Renal cortex interstitium (tissue), 11 donors: ENCODE data around the gene CACNA1C. TPM values are rescaled to one million over a fixed set of nuclear protein-coding genes. Genes with fewer than 3 reads are reported as not detected.

ENCODE experiments used
- DNase-seq, 11 donors: peaks; one replicate each; pipeline ENCODE4 v3.0.0-alpha.2; 2013; ENCODE audit warnings: low read depth in 9 of 11, low spot score in 4 of 11; ENCODE audit errors: extremely low read depth in 1 of 11
- polyA plus RNA-seq, 3 donors: library from polyadenylated mRNA; unstranded; fragments of 120-200 nt; gene quantifications; one replicate each; pipeline ENCODE4 v1.2.1, GENCODE V29; 2013; ENCODE audit not compliant: insufficient read length in 3 of 3

Gene CACNA1C
- polyA plus RNA-seq, 3 donors, result 7.2 to 13.1 (median 7.8) TPM

DNA sequence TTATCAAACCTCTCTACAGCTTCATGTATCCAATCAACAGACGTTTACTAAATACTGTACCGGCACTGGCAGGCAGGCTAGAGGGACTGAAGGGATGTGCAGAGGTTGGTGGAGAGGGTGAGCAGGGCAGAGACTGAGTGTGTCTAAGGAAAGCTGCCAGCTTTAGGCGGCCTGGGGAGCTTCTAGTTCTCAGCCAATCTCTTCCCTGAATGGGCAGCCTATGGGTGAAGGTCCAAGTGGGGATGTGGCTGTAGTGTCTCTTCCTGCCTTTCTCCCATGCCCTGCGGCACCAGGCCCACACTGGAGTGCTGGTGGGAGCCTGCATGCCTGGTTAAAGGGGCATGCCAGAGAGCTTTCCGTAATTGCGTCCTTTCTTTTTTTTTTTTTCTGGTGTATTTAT, 239.8 kb downstream of the CACNA1C start:
- no peak for DNase-seq

GRCh38 chr12:2294651-2295475, 242.1 kb downstream of the CACNA1C start:
- DNase-seq, result no peak

- DNase-seq, result no peak
Observed at GRCh38 chr12:2295941-2296461, 243.2 kb downstream of the CACNA1C start.

DNA sequence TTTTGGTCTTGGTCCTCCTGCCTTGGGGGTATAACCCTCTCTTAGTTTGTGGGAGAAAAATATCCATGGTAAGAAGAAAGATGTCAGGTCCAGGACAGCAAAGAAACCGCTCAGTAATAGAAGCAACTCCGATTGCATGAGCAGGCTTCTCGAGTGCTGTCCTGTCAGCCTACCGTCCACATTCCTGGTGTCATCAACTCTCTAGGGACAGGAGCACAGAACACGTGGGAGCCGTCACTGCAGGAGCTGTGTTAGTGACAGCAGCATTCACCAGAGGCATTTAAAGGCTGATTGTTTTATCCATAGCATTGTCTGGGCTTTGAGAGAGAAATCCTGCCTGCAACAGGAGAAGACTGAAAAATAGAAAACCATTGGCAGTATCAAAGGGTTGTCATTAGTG, 244.2 kb downstream of the CACNA1C start:
- DNase-seq, result no peak

GRCh38 chr12:2297658-2298057, 244.9 kb downstream of the CACNA1C start:
- no peak for DNase-seq

GRCh38 chr12:2298556-2299200, 245.9 kb downstream of the CACNA1C start:
- no peak for DNase-seq

DNA sequence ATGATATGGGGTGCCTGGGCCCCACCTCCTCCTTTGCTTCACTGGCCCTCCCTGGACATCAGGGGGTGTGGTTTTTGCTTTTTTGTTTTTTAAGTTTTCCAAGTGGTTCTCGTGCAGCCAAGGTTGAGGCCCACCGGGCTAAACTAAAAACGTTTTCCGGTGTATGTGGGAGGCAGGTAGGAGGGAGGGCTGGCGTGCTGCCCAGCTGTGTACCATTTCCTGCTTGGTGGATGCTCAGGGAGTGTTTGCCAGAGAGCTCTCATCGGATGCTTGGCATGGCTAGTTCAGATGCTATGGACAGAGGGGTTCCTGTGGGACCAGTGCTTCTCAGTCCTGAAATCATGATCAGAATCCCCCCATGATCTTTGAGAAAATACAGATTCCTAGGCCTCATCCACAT, 246.4 kb downstream of the CACNA1C start:
- DNase-seq, result peak in 3 of 11 donors; percentile 47 to 59 (median 58)

GRCh38 chr12:2300168-2300567, 247.4 kb downstream of the CACNA1C start:
- DNase-seq, result no peak

- DNase-seq, result no peak
Observed at GRCh38 chr12:2300886-2301285, 248.1 kb downstream of the CACNA1C start.

DNA sequence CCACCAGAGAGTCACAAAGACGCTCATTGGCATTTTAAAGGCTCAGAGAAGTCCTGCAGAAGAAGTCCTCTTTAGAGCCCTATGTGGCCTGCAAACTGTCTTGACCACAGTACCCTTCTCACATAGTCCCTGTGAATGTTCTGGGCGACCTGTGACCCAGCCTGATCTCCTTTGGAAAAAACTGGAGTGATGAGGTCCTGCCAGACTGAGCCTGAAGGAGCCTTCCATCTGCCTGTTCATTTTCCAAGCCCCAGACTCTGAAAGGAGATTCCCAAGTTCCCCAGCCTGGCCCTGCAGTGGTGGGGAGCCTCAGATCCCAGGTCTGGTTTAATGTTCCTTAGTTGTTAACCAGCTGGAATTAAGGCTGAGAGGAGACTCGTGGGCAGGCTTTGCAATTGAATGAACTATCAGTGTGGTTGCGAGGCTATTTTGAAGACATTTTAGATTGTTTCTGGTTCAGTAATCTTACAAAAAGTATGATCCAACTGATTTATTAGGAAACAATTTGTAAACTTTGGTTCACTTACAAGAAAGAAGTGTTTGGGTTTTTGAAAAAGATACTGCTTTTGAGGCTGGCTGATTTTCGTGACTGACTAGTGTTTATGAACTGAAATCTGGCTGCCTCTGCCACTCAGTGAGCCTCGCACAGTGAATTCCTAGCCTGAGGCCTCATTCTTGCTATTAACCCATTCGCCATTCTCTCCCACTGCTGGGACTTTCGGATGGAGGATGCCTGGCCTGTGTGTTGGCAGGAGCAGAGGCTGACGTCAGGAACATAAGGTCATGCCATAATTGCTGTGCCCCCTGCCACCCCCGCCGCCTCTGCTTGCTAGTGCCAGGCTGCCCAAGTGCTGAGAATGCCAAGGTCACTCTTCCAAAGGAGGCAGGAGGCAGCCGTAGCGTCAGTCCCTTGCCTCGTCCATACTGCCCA, 249.0 kb downstream of the CACNA1C start:
- no peak for DNase-seq

- DNase-seq, result no peak
Observed at GRCh38 chr12:2302711-2303580, 250.2 kb downstream of the CACNA1C start.

GRCh38 chr12:2304223-2304622, 251.4 kb downstream of the CACNA1C start:
- DNase-seq, result no peak

DNA sequence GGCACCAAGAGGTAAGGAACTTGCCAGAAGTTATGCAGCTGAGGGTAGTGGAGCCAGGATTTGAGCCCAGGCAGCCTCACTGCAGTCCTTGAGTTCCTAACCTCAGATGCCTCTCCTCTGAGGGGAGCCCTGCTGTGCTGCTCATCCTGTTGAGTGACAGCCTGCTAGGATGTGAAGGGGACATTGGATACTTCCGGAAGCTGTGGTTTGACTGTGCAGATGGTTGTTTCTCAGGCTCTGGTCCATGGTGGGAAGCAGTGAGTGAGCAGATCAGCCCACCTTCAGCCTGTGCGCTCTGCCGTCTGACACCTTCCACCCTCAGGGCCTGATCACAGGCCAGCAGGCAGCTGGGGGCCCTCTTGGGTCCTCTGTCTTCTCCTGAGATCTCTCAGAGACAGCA, 253.2 kb downstream of the CACNA1C start:
- DNase-seq, result no peak

DNA sequence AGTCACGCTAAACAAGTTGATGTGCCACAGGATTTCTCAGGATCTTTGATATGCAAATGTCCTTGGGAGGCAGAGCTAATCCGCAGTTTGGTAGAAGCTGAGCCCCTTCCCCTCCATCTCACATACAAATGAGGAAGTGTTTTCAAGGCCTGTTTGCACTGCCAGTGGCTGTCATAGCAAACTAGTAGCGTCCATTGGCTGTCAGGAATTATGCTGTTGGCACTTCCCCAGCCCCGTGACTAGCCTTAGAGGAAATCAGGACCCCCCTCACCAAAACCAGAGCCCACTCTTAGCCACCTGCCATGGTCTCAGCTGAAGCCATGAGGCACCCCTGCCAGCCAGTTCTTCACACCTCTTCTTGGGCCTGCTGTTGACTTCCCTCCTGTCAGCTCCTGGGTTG, 253.9 kb downstream of the CACNA1C start:
- no peak for DNase-seq

DNA sequence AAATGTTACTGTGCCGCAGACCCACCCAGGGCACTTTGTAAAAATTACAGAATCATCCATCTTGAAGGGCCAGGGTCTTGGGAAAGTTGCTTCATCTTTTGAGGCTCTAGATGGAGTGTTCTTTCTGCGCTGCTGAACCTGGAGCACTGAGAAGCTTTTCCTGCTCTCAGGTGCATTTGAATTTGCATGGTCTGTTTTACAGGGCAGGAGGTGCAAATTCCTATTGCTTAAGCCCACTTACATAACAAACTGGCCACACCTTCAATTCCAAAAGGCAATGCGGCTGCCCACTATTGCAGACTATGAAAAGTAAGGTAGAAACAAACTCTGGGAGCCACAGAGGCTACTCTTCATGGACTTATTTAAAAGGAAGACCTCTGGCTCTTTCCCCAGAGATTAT, 254.8 kb downstream of the CACNA1C start:
- DNase-seq, result no peak

GRCh38 chr12:2309647-2310046, 256.9 kb downstream of the CACNA1C start:
- no peak for DNase-seq

DNA sequence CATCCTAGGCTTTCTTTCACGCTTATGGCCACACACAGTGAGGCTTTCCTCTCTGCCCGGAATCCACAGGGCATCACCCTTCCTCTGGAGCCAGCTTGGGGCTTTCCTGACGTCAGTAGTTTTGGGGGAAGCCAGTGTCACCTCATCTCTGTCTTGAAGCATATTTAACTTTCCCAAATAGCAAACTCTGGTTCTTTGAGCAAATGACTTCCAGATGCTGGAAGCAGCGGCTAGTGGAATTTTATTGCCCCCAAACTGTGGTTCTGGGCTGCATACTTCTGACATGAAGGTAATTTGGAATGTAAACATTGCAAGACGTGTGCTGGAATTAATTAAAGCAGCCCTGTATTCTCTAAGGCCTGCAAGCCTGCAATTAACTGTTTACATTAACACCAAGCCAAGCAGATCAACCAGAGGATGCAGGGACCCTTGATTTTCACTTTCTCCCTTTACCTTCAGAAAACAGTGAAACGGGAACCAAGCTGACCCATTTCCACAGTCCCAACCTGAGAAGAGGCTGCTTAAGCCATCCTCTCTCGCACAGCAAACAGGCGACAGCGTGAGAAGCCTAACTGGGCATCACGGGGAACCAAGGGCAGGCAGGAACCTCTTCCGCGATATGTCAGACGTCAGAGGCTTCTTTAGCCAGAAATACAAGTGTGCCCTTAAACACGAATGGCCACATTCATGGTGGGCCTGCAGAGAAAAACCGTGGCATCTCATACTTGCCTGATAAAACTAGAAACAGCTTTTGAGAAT, 258.4 kb downstream of the CACNA1C start:
- DNase-seq, result no peak

GRCh38 chr12:2312175-2312574, 259.4 kb downstream of the CACNA1C start:
- DNase-seq, result no peak
